ENCODE measurements around the gene XIAP.

DNA sequence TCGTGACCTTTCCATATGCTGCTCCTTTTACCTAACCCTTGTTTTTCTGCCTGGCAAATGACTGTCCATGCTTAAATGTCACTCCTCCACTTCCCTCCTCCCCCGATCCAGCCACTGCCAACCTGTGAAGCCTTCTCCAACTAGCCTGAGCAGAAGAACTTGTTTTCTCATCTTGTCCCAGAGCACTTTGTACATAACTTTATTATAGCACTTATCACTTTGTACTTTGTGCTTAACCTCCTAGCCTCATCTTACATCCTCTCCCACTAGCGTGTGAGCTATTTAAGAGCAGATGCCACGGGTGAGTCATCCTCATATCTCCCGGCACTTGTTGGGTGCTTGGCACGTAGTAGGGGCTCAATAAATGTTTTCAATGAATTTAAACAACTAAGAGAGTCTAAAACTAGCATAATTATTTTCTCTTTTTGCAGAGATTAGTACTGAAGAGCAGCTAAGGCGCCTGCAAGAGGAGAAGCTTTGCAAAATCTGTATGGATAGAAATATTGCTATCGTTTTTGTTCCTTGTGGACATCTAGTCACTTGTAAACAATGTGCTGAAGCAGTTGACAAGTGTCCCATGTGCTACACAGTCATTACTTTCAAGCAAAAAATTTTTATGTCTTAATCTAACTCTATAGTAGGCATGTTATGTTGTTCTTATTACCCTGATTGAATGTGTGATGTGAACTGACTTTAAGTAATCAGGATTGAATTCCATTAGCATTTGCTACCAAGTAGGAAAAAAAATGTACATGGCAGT, 46.9 kb downstream of the XIAP start:
- TF ChIP-seq POLR2A (IDR thresholded peaks at IDR 0.05) (no peak), POLR2AphosphoS5 (IDR thresholded peaks at IDR 0.05) (no peak), EP300 (IDR thresholded peaks at IDR 0.05) (no peak)
- TF ChIP-seq, protein P1, sequence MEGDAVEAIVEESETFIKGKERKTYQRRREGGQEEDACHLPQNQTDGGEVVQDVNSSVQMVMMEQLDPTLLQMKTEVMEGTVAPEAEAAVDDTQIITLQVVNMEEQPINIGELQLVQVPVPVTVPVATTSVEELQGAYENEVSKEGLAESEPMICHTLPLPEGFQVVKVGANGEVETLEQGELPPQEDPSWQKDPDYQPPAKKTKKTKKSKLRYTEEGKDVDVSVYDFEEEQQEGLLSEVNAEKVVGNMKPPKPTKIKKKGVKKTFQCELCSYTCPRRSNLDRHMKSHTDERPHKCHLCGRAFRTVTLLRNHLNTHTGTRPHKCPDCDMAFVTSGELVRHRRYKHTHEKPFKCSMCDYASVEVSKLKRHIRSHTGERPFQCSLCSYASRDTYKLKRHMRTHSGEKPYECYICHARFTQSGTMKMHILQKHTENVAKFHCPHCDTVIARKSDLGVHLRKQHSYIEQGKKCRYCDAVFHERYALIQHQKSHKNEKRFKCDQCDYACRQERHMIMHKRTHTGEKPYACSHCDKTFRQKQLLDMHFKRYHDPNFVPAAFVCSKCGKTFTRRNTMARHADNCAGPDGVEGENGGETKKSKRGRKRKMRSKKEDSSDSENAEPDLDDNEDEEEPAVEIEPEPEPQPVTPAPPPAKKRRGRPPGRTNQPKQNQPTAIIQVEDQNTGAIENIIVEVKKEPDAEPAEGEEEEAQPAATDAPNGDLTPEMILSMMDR (IDR thresholded peaks at IDR 0.05): no peak
